WTC11 (cell line): Measurements from ENCODE around the gene PTPRN2. TPM values are rescaled to one million over a fixed set of nuclear protein-coding genes. Genes with fewer than 3 reads are reported as not detected.
"Not testable (repeated sequence)": the region's sequence is repeated elsewhere in the genome, so short reads cannot be mapped to it uniquely, and the experiment has no call there.

Experiments
- ATAC-seq: fragments of 200-7000 bp; cut with Tn5 transposase; 2 replicates; pipeline ENCODE4 v1.10.0; 2021; ENCODE audit warnings: mild to moderate bottlenecking, moderate library complexity
- CTCF ChIA-PET: fragments of 300-600 bp; sonication (Branson Sonifier 250); formaldehyde crosslinking; loops from one replicate; lab custom pipeline; 2021; ENCODE audit warnings: antibody characterized with exemption; lab: Charles Lee
- POLR2A ChIA-PET: fragments of 350-600 bp; sonication (Branson Sonifier 250); formaldehyde crosslinking; loops from one replicate; lab custom pipeline; 2021; ENCODE audit warnings: antibody characterized with exemption; lab: Charles Lee
- DNase-seq: peaks from one replicate; pipeline ENCODE4 v3.0.0; 2021; ENCODE audit warnings: low spot score
- H3K27ac Mint-ChIP-seq: 2 replicates; pipeline ENCODE4 v1.8.0; 2021; ENCODE audit warnings: mixed read lengths
- H3K27me3 Mint-ChIP-seq: 2 replicates; pipeline ENCODE4 v1.8.0; 2021; ENCODE audit warnings: low read depth, mild to moderate bottlenecking, moderate library complexity, mixed read lengths
- H3K36me3 Mint-ChIP-seq: 2 replicates; pipeline ENCODE4 v1.8.0; 2021; ENCODE audit warnings: mixed read lengths
- H3K4me1 Mint-ChIP-seq: 2 replicates; pipeline ENCODE4 v1.8.0; 2022; ENCODE audit warnings: mixed read lengths
- H3K4me3 Mint-ChIP-seq: 2 replicates; pipeline ENCODE4 v1.8.0; 2021; ENCODE audit warnings: mild to moderate bottlenecking, moderate library complexity, mixed read lengths
- H3K9me3 Mint-ChIP-seq: 2 replicates; pipeline ENCODE4 v1.8.0; 2021; ENCODE audit warnings: mixed read lengths
- EMX1 ChIP-seq: fragments of 250-450 bp; sonication (Bioruptor Pico); IDR thresholded peaks from 2 replicates; pipeline ENCODE4 v1.8.0; 2021; ENCODE audit warnings: mild to moderate bottlenecking
- GABPB1 ChIP-seq: sonication (generic); formaldehyde crosslinking; IDR thresholded peaks from 2 replicates; pipeline ENCODE4 v1.8.1; 2023; ENCODE audit warnings: mild to moderate bottlenecking, missing genetic modification reagents
- HMGXB4 ChIP-seq: sonication (generic); formaldehyde crosslinking; IDR thresholded peaks from 2 replicates; pipeline ENCODE4 v1.8.1; 2023; ENCODE audit warnings: mild to moderate bottlenecking, moderate library complexity, missing genetic modification reagents
- KAT7 ChIP-seq: sonication (generic); formaldehyde crosslinking; IDR thresholded peaks from 2 replicates; pipeline ENCODE4 v1.8.1; 2023; ENCODE audit warnings: missing genetic modification reagents, mild to moderate bottlenecking, borderline replicate concordance
- MXD4 ChIP-seq: fragments of 250-450 bp; sonication (Bioruptor Pico); IDR thresholded peaks from 2 replicates; pipeline ENCODE4 v1.8.0; 2021; ENCODE audit warnings: mild to moderate bottlenecking, moderate library complexity, borderline replicate concordance
- MYBL2 ChIP-seq: sonication (generic); formaldehyde crosslinking; IDR thresholded peaks from 2 replicates; pipeline ENCODE4 v1.8.1; 2023; ENCODE audit warnings: mild to moderate bottlenecking, moderate library complexity, missing genetic modification reagents
- NFATC4 ChIP-seq: fragments of 250-450 bp; sonication (Bioruptor Pico); IDR thresholded peaks from 2 replicates; pipeline ENCODE4 v1.9.0; 2021; ENCODE audit warnings: mild to moderate bottlenecking
- NR1H2 ChIP-seq: sonication (generic); formaldehyde crosslinking; IDR thresholded peaks from 2 replicates; pipeline ENCODE4 v1.9.0; 2021; ENCODE audit warnings: mild to moderate bottlenecking, moderate library complexity, missing genetic modification reagents
- NR3C1 ChIP-seq: sonication (generic); formaldehyde crosslinking; conservative IDR thresholded peaks from 2 replicates; pipeline ENCODE4 v1.8.1; 2023; ENCODE audit warnings: low read depth, mild to moderate bottlenecking, missing genetic modification reagents
- RELA ChIP-seq: sonication (generic); formaldehyde crosslinking; IDR thresholded peaks from 2 replicates; pipeline ENCODE4 v1.8.1; 2022; ENCODE audit warnings: missing genetic modification reagents, mild to moderate bottlenecking, borderline replicate concordance
- TP53 ChIP-seq: sonication (generic); formaldehyde crosslinking; IDR thresholded peaks from 2 replicates; pipeline ENCODE4 v1.8.1; 2023; ENCODE audit warnings: mild to moderate bottlenecking, missing genetic modification reagents
- USF2 ChIP-seq: sonication (generic); formaldehyde crosslinking; IDR thresholded peaks from 2 replicates; pipeline ENCODE4 v1.8.1; 2023; ENCODE audit warnings: mild to moderate bottlenecking, missing genetic modification reagents, moderate library complexity
- ZBTB43 ChIP-seq: sonication (generic); formaldehyde crosslinking; IDR thresholded peaks from 2 replicates; pipeline ENCODE4 v1.8.1; 2023; ENCODE audit warnings: mild to moderate bottlenecking, missing genetic modification reagents
- ZNF219 ChIP-seq: sonication (generic); formaldehyde crosslinking; IDR thresholded peaks from 2 replicates; pipeline ENCODE4 v1.8.0; 2023; ENCODE audit warnings: missing genetic modification reagents, mild to moderate bottlenecking, borderline replicate concordance
- ZNF232 ChIP-seq: sonication (generic); formaldehyde crosslinking; IDR thresholded peaks from 2 replicates; pipeline ENCODE4 v1.8.0; 2022; ENCODE audit warnings: mild to moderate bottlenecking, missing genetic modification reagents
- ZNF263 ChIP-seq: sonication (generic); formaldehyde crosslinking; IDR thresholded peaks from 2 replicates; pipeline ENCODE4 v1.8.1; 2022; ENCODE audit warnings: low read depth, mild to moderate bottlenecking, moderate library complexity, missing genetic modification reagents
- ZNF317 ChIP-seq: sonication (generic); formaldehyde crosslinking; IDR thresholded peaks from 2 replicates; pipeline ENCODE4 v1.8.1; 2023; ENCODE audit warnings: low read depth, mild to moderate bottlenecking, moderate library complexity, missing genetic modification reagents, borderline replicate concordance
- ZNF671 ChIP-seq: fragments of 250-450 bp; sonication (Bioruptor Pico); IDR thresholded peaks from 2 replicates; pipeline ENCODE4 v1.8.0; 2021; ENCODE audit warnings: mild to moderate bottlenecking
- total RNA-seq: library from RNA; stranded (reverse); gene quantifications from 3 replicates; pipeline ENCODE4 v1.2.3, GENCODE V29; 2021
- TF ChIP-seq, protein P1 (sequence below): sonication (generic); formaldehyde crosslinking; conservative IDR thresholded peaks from 2 replicates; pipeline ENCODE4 v1.8.1; 2022; ENCODE audit warnings: mild to moderate bottlenecking, missing genetic modification reagents
- TF ChIP-seq, protein P2 (sequence below): sonication (generic); formaldehyde crosslinking; IDR thresholded peaks from 2 replicates; pipeline ENCODE4 v1.8.0; 2022; ENCODE audit warnings: mild to moderate bottlenecking, missing genetic modification reagents

Gene PTPRN2
- total RNA-seq, 1 experiment from 2014 or later, result 4.7 TPM

DNA sequence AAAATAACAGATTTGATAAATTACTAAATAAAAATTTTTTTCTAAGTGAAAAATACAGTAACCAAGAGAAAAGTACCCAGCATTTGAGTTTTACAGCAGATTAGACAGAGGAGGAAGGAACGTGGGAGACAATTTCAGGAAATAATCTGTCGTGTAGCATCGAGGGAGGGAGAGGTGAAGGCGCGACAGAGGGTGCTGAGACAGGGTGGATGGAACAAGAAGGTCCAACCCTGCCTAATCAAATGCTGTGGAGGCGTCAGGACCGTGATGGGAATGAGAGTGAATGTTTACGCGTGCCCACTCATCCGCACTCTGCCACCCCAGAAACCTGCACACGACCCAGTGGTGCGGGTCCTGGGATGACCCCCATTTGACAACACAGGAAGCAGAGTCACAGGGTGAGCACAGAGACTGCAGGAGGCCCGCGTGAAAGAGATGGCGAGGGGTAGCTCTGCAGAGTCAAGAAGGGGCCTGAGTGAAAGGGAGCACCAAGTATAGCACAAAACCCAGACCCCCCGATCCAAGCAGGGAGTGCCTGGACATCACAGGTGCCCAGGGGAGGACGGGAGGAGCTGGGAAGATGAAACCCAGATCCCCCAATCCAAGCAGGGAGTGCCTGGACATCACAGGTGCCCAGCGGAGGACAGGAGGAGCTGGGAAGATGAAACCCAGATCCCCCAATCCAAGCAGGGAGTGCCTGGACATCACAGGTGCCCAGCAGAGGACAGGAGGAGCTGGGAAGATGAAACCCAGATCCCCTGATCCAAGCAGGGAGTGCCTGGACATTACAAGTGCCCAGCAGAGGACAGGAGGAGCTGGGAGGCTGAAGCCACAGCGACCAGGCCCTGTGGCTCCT lies 691.9 kb downstream of the PTPRN2 start:
- Mint-ChIP-seq H3K27ac (no peak overlapping the region), H3K9me3 (peaks cover 38% of the 10 kb centered on the region), H3K27me3 (peaks cover 5% of the 10 kb centered on the region; the same call in 1 of the 2 replicates), H3K36me3 (peaks cover 30% of the 10 kb centered on the region), H3K4me3 (no peak overlapping the region), H3K4me1 (peaks cover 18% of the 10 kb centered on the region)
- TF ChIP-seq ZNF263 (CRISPR knock-in tag), result no peak
- no peak for TF ChIP-seq KAT7 (CRISPR knock-in tag)
- no peak for TF ChIP-seq ZNF671 (CRISPR knock-in tag)
- TF ChIP-seq HMGXB4 (CRISPR knock-in tag), result no peak
- no peak for TF ChIP-seq ZNF219
- no peak for TF ChIP-seq MXD4 (CRISPR knock-in tag)
- no peak for TF ChIP-seq ZBTB43 (CRISPR knock-in tag)
- no peak for TF ChIP-seq ZNF232 (CRISPR knock-in tag)
- no peak for TF ChIP-seq EMX1 (CRISPR knock-in tag)
- TF ChIP-seq NR1H2 (CRISPR knock-in tag), result no peak
- no peak for TF ChIP-seq MYBL2 (CRISPR knock-in tag)
- TF ChIP-seq, protein P1, sequence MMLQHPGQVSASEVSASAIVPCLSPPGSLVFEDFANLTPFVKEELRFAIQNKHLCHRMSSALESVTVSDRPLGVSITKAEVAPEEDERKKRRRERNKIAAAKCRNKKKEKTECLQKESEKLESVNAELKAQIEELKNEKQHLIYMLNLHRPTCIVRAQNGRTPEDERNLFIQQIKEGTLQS (CRISPR knock-in tag), result no peak
- no peak for TF ChIP-seq NR3C1
- TF ChIP-seq RELA (CRISPR knock-in tag), result no peak
- TF ChIP-seq, protein P2, sequence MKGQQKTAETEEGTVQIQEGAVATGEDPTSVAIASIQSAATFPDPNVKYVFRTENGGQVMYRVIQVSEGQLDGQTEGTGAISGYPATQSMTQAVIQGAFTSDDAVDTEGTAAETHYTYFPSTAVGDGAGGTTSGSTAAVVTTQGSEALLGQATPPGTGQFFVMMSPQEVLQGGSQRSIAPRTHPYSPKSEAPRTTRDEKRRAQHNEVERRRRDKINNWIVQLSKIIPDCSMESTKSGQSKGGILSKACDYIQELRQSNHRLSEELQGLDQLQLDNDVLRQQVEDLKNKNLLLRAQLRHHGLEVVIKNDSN (CRISPR knock-in tag), result no peak
- no peak for TF ChIP-seq USF2
- no peak for TF ChIP-seq TP53 (CRISPR knock-in tag)
- TF ChIP-seq ZNF317 (CRISPR knock-in tag), result no peak
- no peak for TF ChIP-seq NFATC4 (CRISPR knock-in tag)
- TF ChIP-seq GABPB1 (CRISPR knock-in tag), result no peak
- DNase-seq, result no peak
- ChIA-PET CTCF (no interaction called here), POLR2A (no interaction called here)
- no peak for ATAC-seq

DNA sequence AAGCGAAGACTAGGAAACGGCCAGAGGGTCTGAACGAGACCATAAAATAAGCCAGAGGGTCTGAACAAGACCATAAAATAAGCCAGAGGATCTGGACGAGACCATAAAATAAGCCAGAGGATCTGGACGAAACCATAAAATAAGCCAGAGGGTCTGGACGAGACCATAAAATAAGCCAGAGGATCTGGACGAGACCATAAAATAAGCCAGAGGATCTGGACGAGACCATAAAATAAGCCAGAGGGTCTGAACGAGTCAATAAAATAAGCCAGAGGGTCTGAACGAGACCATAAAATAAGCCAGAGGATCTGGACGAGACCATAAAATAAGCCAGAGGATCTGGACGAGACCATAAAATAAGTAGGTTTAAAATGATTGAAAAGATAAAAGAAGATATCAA lies 692.5 kb downstream of the PTPRN2 start:
- H3K4me3 Mint-ChIP-seq, H3K27ac Mint-ChIP-seq, DNase-seq, H3K27me3 Mint-ChIP-seq, ATAC-seq, POLR2A ChIA-PET, CTCF ChIA-PET: not testable (repeated sequence)
- Mint-ChIP-seq H3K4me1 (peaks cover 15% of the 10 kb centered on the region), H3K9me3 (peaks cover 39% of the 10 kb centered on the region), H3K36me3 (peaks cover 32% of the 10 kb centered on the region)
